HAP-1 (cell line): ENCODE data around the gene ZBED6.
A peak's percentile ranks its signal among the peaks of the same experiment; 100 is the strongest.

Experiments used
- DNase-seq, 2 experiments: peaks; one replicate each; pipeline ENCODE4 v3.0.0-alpha.2; 2016 to 2020; ENCODE audit warnings: low spot score in 2 of 2
- H3K27me3 ChIP-seq: fragments of 250-450 bp; sonication (Bioruptor Pico); 2 replicates; pipeline ENCODE4 v1.5.1; 2020; ENCODE audit warnings: low read depth, mild to moderate bottlenecking, moderate library complexity
- H3K36me3 ChIP-seq: fragments of 250-450 bp; sonication (Bioruptor Pico); replicated peaks from 2 replicates; pipeline ENCODE4 v1.5.1; 2020; ENCODE audit warnings: mild to moderate bottlenecking
- H3K4me1 ChIP-seq: fragments of 250-450 bp; sonication (Bioruptor Pico); 2 replicates; pipeline ENCODE4 v1.5.1; 2020; ENCODE audit warnings: mild to moderate bottlenecking
- H3K4me3 ChIP-seq: fragments of 250-450 bp; sonication (Bioruptor Pico); 2 replicates; pipeline ENCODE4 v1.5.1; 2020; ENCODE audit warnings: mild to moderate bottlenecking, moderate library complexity
- H3K9me3 ChIP-seq: fragments of 250-450 bp; sonication (Bioruptor Pico); 2 replicates; pipeline ENCODE4 v1.5.1; 2020; ENCODE audit warnings: mild to moderate bottlenecking, moderate library complexity
- in situ Hi-C: fragments of 300-500 bp; cut with MboI; formaldehyde crosslinking; loops from 3 replicates; pipeline ENCODE4 v1.14.3; 2020; ENCODE audit warnings: low sequenced_read_pairs, inconsistent platforms, mixed read lengths

Gene ZBED6

DNA sequence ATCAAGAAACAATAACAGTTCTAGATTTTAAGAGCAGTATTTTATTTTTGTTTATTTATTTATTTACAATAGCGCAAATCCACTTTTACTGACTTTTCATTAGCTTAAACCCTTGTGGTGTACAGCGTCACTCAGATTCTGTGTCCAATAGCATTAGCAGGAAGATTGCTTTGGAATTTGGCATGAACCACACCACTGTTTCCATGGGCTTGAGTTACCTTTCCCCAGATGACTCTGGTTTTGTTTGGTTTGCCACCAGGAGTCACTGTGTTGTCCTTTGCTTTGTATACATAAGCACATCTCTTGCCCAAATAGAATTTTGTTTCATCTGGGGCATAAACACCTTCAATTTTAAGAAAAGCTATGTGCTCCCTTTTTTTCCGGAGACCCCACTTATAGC, 40.1 kb downstream of the ZBED6 start:
- DNase-seq = no peak
- Histone ChIP-seq H3K36me3 (peaks cover 79% of the 10 kb centered on the region), H3K27me3 (no peaks in the 10 kb centered on the region), H3K4me3 (no peak overlapping the region), H3K9me3 (no peaks in the 10 kb centered on the region), H3K4me1 (no peaks in the 10 kb centered on the region)
- in situ Hi-C loops = no loop called here

DNA sequence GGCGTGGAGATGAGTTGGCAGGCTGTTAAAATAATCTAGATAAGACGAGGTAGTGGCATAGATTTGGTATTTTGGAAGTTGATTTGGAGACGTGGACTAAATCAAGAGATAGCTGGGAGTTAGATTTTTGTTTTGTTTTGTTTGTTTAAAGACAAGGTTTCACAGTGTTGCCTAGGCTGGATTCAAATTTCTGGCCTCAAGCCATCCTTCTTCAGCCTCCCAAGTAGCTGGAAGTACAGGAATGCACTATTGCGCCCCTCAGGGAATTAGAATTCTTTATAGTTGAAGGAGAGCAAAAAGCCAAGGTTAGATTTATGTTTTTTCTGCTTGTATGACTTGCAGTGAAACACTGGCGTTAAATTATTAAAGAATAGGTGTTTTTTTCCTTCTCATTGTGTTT, 43.7 kb downstream of the ZBED6 start:
- Histone ChIP-seq H3K4me1 (peaks cover 10% of the 10 kb centered on the region; the same call in 1 of the 2 replicates), H3K9me3 (no peaks in the 10 kb centered on the region), H3K4me3 (no peak overlapping the region), H3K27me3 (no peaks in the 10 kb centered on the region), H3K36me3 (peaks cover 71% of the 10 kb centered on the region)
- DNase-seq = no peak
- in situ Hi-C loops = no loop called here

DNA sequence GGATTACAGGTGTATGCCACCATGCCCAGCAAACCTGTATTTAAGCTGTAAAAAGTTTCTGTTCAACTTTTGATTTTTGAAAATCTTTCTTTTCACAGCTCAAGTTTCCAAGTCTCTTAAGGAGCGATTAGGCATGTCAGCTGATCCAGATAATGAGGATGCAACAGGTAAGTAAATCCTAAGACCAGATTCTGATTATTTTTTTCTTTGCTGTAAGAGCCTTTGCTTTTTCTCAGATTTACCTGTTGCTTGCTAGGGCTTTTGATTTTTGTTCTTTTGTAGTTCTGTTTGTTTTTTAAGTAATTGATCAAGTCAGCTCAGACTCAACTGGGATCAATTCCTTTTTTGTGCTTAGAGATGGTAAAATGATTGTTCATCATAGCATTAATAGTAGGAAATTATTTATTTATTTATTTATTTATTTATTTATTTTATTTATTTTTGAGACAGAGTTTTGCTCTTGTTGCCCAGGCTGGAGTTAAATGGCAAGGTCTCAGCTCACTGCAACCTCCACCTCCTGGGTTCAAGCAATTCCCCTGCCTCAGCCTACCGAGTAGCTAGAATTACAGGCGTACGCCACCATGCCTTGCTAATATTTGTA, 44.9 kb downstream of the ZBED6 start:
- H3K4me1 ChIP-seq = peaks cover 10% of the 10 kb centered on the region; the same call in 1 of the 2 replicates
- DNase-seq = no peak
- no peaks in the 10 kb centered on the region for H3K27me3 ChIP-seq
- H3K4me3 ChIP-seq = no peak overlapping the region
- H3K36me3 ChIP-seq = peaks cover 63% of the 10 kb centered on the region
- H3K9me3 ChIP-seq = no peaks in the 10 kb centered on the region
- in situ Hi-C loops = no loop called here

DNA sequence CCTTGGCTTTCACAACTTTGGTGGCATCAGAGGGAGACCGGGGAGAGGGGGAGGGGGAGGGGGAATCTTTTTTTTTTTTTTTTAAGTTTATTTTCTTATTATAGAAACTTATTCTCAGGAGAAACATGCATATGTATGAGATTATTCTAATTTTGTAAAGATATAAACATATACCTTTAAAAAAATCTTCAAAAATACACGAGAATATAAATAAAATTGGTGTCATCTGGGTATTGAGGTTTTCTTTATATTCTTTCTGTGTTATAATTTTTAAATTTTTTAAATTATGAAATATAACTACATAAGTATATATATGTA, 47.1 kb downstream of the ZBED6 start:
- Histone ChIP-seq H3K9me3 (no peaks in the 10 kb centered on the region), H3K27me3 (no peaks in the 10 kb centered on the region), H3K4me3 (no peak overlapping the region), H3K4me1 (peaks cover 10% of the 10 kb centered on the region; the same call in 1 of the 2 replicates), H3K36me3 (peaks cover 63% of the 10 kb centered on the region)
- in situ Hi-C loops = no loop called here
- DNase-seq = no peak

DNA sequence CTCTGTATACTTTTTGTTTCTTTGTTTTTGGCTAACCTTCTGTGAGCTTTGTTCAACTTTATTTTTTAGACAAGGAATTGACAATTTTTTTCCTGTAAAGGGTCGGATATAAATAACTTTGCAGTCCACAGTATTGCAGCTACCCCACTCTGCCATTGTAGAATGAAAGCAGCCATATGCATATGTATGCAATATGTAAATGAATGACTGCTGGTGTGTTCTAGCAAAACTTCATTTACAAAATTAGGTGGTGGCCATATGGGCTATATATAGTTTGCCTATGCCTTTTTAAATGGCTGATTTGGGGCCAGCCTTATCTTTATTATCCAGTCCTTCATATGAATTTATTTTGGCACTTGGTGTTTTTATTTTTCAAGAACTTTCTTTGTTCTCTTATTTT, 48.0 kb downstream of the ZBED6 start:
- Histone ChIP-seq H3K36me3 (peaks cover 63% of the 10 kb centered on the region), H3K27me3 (no peaks in the 10 kb centered on the region), H3K4me1 (peaks cover 10% of the 10 kb centered on the region; the same call in 1 of the 2 replicates), H3K9me3 (no peaks in the 10 kb centered on the region), H3K4me3 (no peak overlapping the region)
- in situ Hi-C loops = no loop called here
- DNase-seq = peak in 1 of 2 experiments; percentile 36
